Astrocyte of the cerebellum (primary cell): ENCODE measurements around the gene IFT25.
A peak's percentile ranks its signal among the peaks of the same experiment; 100 is the strongest.

Experiments
- DNase-seq: peaks from one replicate; pipeline ENCODE4 v3.0.0-alpha.2; 2011; ENCODE audit warnings: low read depth
- H3K4me3 ChIP-seq: 2 replicates; pipeline ENCODE4 v1.5.1; 2011; ENCODE audit warnings: mild to moderate bottlenecking, low read depth, low read length, moderate library complexity
- in situ Hi-C: cut with HindIII; loops from 2 replicates; pipeline ENCODE4 v1.10.0; 2017; ENCODE audit warnings: low sequenced_read_pairs
- TF ChIP-seq, protein P1 (sequence below): IDR thresholded peaks from 2 replicates; pipeline ENCODE4 v1.5.1; 2012; ENCODE audit warnings: low read length, low read depth, moderate library complexity, mild to moderate bottlenecking; ENCODE audit errors: missing control alignments

IFT25 gene

DNA sequence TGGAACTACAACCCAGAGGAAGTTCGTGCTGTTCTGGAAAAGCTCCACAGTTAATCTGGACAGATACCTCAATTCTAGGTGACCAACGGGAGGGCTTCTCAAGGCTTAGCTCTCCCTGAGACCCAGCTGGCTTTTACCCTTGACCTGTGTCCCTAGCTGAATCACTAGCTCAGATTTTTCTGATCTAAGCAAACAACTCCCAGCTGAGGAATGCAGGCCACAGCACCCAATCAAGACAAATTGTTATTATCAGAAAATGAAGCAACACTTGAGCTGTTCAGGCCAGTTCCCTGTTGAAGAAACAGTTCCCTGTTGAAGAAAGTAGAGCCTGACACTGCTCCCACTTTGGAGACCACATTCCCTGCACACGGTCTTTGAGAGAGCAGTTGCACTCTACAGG lies 35.6 kb downstream of the IFT25 start:
- in situ Hi-C loops, result no loop called here
- DNase-seq, result no peak
- TF ChIP-seq, protein P1, sequence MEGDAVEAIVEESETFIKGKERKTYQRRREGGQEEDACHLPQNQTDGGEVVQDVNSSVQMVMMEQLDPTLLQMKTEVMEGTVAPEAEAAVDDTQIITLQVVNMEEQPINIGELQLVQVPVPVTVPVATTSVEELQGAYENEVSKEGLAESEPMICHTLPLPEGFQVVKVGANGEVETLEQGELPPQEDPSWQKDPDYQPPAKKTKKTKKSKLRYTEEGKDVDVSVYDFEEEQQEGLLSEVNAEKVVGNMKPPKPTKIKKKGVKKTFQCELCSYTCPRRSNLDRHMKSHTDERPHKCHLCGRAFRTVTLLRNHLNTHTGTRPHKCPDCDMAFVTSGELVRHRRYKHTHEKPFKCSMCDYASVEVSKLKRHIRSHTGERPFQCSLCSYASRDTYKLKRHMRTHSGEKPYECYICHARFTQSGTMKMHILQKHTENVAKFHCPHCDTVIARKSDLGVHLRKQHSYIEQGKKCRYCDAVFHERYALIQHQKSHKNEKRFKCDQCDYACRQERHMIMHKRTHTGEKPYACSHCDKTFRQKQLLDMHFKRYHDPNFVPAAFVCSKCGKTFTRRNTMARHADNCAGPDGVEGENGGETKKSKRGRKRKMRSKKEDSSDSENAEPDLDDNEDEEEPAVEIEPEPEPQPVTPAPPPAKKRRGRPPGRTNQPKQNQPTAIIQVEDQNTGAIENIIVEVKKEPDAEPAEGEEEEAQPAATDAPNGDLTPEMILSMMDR, result no peak
- H3K4me3 ChIP-seq, result no peak overlapping the region

DNA sequence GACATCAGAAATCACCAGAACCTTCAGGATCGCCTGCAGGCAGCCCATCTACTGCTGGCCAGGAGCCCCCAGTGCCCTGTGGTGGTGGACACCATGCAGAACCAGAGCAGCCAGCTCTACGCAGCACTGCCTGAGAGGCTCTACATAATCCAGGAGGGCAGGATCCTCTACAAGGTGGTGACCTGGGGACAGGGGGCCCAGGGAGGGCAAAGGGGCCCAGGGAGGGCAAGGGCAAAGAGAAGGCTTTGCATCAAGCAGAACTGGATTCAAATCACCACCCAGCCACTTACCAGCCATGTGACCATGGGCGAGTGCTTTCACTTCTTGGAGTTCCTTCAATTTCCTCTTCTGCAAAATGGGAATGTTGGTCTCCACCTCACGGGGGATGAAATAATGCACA lies 39.4 kb downstream of the IFT25 start:
- no peak overlapping the region for H3K4me3 ChIP-seq
- in situ Hi-C loops, result no loop called here
- TF ChIP-seq, protein P1, result no peak
- no peak for DNase-seq

DNA sequence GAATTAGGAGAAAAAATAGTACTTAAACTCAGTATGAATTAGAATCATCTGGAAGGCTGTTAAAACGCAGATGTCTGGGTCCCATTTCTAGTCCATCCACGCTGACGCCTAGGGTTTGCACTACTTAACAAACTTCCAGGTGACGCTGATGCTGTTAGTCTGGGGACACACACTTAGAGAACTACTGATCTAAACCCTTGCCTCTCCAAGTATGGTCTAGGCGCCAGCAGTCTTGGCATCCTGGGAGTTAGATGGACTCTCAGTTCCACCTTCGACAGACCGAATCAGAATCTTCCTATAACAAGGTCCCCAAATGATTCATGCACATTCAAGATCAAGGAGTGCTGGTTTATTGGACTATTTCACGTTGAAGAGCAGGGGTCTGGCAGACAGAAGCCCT lies 40.0 kb downstream of the IFT25 start:
- no peak for DNase-seq
- H3K4me3 ChIP-seq, result no peak overlapping the region
- TF ChIP-seq, protein P1, result no peak
- in situ Hi-C loops, result no loop called here

DNA sequence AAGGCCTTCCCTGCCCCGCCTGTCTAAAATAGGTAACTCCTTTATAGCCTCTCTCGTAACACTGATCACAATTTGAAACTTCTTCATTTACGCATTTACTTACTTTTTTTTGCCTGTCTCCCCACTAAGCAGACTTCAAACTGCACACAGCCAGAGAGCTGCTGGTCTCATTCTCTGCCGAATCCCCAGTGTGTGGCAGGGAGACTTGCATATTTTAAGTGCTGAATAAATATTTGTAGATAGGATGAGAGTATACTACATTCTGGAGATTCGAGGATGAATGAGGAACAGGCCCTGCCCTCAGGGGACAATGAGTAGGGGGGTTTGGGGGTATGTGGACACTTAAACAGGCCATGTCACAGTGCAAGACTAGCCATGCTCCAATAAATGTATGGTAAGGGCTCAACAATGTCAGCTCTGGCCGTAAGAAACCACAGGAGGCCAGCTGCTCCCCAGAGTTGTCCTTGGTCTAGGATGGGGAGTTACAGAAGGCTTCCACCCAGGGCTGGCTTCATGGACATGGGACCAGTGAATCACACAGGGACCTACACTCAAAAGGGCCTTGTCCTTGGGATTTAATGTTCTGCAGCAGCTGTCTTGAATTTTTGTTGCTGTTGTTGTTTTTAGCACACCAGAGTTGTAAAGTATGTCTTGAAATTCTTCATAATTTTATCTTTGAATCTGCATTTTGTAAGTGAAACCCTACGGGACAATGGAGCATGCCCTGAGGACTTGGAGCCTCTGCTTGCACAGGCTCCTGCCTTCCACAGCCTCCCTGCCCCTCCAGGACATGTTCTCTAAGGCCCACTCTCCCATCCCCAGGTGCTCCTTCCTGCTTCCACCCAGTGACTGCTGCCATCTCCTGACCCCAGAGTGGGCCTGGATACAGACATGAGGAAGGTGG lies 43.0 kb downstream of the IFT25 start:
- no peak for DNase-seq
- in situ Hi-C loops, result no loop called here
- no peak overlapping the region for H3K4me3 ChIP-seq
- TF ChIP-seq, protein P1, result no peak

DNA sequence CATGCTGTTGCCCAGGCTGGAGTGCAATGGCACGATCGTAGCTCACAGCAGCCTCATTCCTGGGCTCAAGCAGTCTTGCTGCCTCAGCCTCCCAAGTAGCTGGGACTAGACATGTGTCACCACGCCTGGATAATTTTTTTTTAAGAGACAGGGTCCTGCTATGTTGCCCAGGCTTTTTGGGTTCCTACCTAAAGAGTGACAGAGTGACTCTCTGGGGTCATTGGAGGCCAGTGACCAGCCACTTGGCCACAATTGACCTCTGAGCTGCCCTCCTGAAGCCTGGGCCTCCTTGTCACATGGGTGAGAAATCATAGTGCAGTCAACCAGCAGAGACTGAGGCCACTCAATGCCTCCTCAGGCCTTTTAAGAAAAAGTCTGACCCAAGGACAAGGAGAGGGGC lies 45.8 kb downstream of the IFT25 start:
- TF ChIP-seq, protein P1, result no peak
- in situ Hi-C loops, result no loop called here
- H3K4me3 ChIP-seq, result no peak overlapping the region
- no peak for DNase-seq

DNA sequence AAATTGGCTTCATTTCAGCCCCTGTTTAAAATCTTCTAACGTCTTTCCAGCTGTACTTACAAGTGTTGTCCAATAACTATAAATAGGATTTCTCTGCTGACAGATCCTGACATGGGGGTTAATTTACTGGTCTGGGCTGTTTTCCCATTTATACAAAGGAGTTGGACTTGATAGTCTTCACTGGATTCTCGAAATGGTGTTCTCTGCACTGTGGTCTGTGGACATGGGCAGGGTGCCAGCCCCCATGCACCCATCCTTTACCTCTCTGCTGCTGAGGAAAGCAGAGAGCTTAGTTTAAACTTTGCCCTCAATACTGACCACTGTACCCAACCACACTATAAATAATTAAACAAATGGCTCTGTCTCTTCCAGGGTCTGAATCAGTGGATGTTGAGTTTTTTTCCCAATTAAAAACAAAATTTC lies 46.3 kb downstream of the IFT25 start:
- no peak overlapping the region for H3K4me3 ChIP-seq
- in situ Hi-C loops, result no loop called here
- TF ChIP-seq, protein P1, result no peak
- peak; percentile 88 for DNase-seq
